K562 (cell line): ENCODE data around the gene ZNF549. TPM values are rescaled to one million over a fixed set of nuclear protein-coding genes. Genes with fewer than 3 reads are reported as not detected.

Experiments used
- CBFA2T2 ChIP-seq: fragments of 450-650 bp; conservative IDR thresholded peaks from 2 replicates; pipeline ENCODE4 v1.6.1; 2017; ENCODE audit warnings: mild to moderate bottlenecking
- FOXK1 ChIP-seq: sonication (generic); formaldehyde crosslinking; IDR thresholded peaks from 2 replicates; pipeline ENCODE4 v1.8.0; 2022; ENCODE audit warnings: missing genetic modification reagents, mild to moderate bottlenecking, borderline replicate concordance
- FOXK2 ChIP-seq, 2 experiments: fragments of 450-650 bp; IDR thresholded peaks in 1 of 2; conservative IDR thresholded peaks in 1 of 2; 2 replicates each; pipeline ENCODE4 v1.6.1; 2016; ENCODE audit warnings: low read depth in 2 of 2, mild to moderate bottlenecking in 1 of 2
- MCM7 ChIP-seq, 2 experiments: fragments of 450-650 bp; IDR thresholded peaks; 2 replicates each; pipeline ENCODE4 v1.6.1; 2016 to 2018
- NFIC ChIP-seq: fragments of 450-650 bp; IDR thresholded peaks from 2 replicates; pipeline ENCODE4 v1.6.1; 2017; ENCODE audit warnings: mild to moderate bottlenecking, inconsistent platforms
- PHF20 ChIP-seq: fragments of 450-650 bp; IDR thresholded peaks from 2 replicates; pipeline ENCODE4 v1.6.1; 2018; ENCODE audit not compliant: partially characterized antibody
- PHF21A ChIP-seq: fragments of 450-650 bp; IDR thresholded peaks from 2 replicates; pipeline ENCODE4 v1.6.1; 2017; ENCODE audit warnings: low read depth, borderline replicate concordance
- POLR2A ChIP-seq: fragments of 450-650 bp; conservative IDR thresholded peaks from 2 replicates; pipeline ENCODE4 v1.6.1; 2016
- RBM34 ChIP-seq: fragments of 200-400 bp; formaldehyde crosslinking; IDR thresholded peaks from 2 replicates; pipeline ENCODE4 v1.6.1; 2018; ENCODE audit warnings: low read length, borderline replicate concordance; ENCODE audit not compliant: insufficient read depth
- SIN3A ChIP-seq, 2 experiments: fragments of 150-350 bp in 1 of 2; IDR thresholded peaks; 2 replicates each; pipeline ENCODE4 v1.6.1; 2011 to 2016; ENCODE audit warnings: borderline replicate concordance in 2 of 2, low read depth in 2 of 2, low read length in 2 of 2, mild to moderate bottlenecking in 2 of 2, moderate library complexity in 2 of 2; ENCODE audit not compliant: control insufficient read depth in 1 of 2
- SUPT5H ChIP-seq: fragments of 450-650 bp; IDR thresholded peaks from 2 replicates; pipeline ENCODE4 v1.6.1; 2016
- ZBTB7A ChIP-seq: IDR thresholded peaks from 2 replicates; pipeline ENCODE4 v1.6.1; 2011; ENCODE audit warnings: low read depth, mild to moderate bottlenecking, low read length, moderate library complexity, borderline replicate concordance; ENCODE audit not compliant: control insufficient read depth
- ZNF165 ChIP-seq: fragments of 250-450 bp; sonication (Bioruptor Pico); IDR thresholded peaks from 2 replicates; pipeline ENCODE4 v1.4.0; 2020; ENCODE audit warnings: borderline replicate concordance
- ZNF79 ChIP-seq: fragments of 250-450 bp; sonication (Bioruptor Pico); IDR thresholded peaks from 2 replicates; pipeline ENCODE4 v1.4.0; 2020; ENCODE audit warnings: low read depth, mild to moderate bottlenecking, moderate library complexity
- polyA plus RNA-seq, 8 experiments: library from polyadenylated mRNA; depleted of rRNA in 4 of 8; stranded (reverse) in 5 of 8; unstranded in 3 of 8; fragments of >200 nt; fragmentation: Nextera tagmentation in 2 of 8; fragmentation: Illumina TruSeq in 1 of 8; extraction: Ambion mirVana in 2 of 8; extraction: Trizol in 1 of 8; gene quantifications; 2 replicates each; pipeline versions ENCODE4 v1.2.1 to v1.2.3, GENCODE V29; 2011 to 2014; ENCODE audit warnings: inconsistent platforms in 1 of 8, missing spikeins in 1 of 8
- total RNA-seq, 7 experiments: library from RNA; depleted of rRNA in 6 of 7; stranded (reverse); fragments of >200 nt in 6 of 7; fragmentation: Illumina TruSeq in 2 of 7; extraction: Trizol in 2 of 7; gene quantifications; 2 replicates each; pipeline versions ENCODE4 v1.2.1 to v1.2.3, GENCODE V29; 2011 to 2021; ENCODE audit warnings: low replicate concordance in 1 of 7
- TF ChIP-seq, protein P1 (sequence below): sonication (generic); formaldehyde crosslinking; IDR thresholded peaks from 2 replicates; pipeline ENCODE4 v1.8.0; 2023; ENCODE audit warnings: missing genetic modification reagents, mild to moderate bottlenecking, borderline replicate concordance
- TF ChIP-seq, protein P2 (sequence below): sonication (generic); formaldehyde crosslinking; IDR thresholded peaks from 2 replicates; pipeline ENCODE4 v1.8.0; 2023; ENCODE audit warnings: mild to moderate bottlenecking, missing genetic modification reagents
- TF ChIP-seq, protein P3 (sequence below): fragments of 250-450 bp; sonication (Bioruptor Pico); IDR thresholded peaks from 2 replicates; pipeline ENCODE4 v1.8.0; 2021; ENCODE audit warnings: borderline replicate concordance, mild to moderate bottlenecking, moderate library complexity; ENCODE audit not compliant: poor library complexity, severe bottlenecking
- TF ChIP-seq, protein P4 (sequence below): fragments of 250-450 bp; sonication (Bioruptor Pico); IDR thresholded peaks from 2 replicates; pipeline ENCODE4 v1.5.0; 2021

The ZNF549 gene
- total and polyA plus RNA-seq, 9 of the 15 experiments (the other 6 are each of a cell fraction or from before 2014, with no cell fraction given): 0.03 to 0.68 (median 0.25) TPM

DNA sequence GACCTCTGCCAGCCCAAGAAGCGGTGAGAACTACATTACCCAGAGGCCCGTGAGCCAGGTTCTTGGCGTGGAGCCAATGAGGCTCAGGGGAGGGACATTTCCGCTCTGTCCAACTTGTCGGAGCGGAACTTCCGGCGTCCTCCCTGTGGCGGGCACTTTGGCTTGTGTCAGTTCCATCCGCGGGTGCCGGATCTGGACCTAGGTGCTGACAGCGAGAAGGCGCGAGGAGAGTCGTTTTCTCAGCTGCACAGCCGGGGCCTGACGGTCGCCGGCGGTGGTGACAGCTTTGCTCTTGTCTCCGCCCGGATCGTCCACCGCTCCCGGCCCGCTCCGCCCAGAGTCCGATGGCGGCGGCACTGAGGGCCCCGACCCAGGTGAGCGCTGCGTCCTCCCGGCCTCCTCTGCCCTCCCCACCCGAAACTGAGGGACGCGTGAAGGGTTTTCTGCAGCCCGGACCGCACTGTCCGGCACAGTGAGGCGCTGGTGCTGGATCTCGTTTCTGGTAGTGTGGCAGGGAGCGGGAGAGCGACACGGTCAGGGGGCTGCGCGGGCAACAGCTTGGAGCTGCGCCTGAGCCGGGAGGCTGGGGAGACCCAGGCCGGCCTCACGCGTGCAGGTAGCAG is 72.7 kb downstream of the ZNF549 start, which contains the start of gene ZNF530 (continued):
- TF ChIP-seq, protein P1, sequence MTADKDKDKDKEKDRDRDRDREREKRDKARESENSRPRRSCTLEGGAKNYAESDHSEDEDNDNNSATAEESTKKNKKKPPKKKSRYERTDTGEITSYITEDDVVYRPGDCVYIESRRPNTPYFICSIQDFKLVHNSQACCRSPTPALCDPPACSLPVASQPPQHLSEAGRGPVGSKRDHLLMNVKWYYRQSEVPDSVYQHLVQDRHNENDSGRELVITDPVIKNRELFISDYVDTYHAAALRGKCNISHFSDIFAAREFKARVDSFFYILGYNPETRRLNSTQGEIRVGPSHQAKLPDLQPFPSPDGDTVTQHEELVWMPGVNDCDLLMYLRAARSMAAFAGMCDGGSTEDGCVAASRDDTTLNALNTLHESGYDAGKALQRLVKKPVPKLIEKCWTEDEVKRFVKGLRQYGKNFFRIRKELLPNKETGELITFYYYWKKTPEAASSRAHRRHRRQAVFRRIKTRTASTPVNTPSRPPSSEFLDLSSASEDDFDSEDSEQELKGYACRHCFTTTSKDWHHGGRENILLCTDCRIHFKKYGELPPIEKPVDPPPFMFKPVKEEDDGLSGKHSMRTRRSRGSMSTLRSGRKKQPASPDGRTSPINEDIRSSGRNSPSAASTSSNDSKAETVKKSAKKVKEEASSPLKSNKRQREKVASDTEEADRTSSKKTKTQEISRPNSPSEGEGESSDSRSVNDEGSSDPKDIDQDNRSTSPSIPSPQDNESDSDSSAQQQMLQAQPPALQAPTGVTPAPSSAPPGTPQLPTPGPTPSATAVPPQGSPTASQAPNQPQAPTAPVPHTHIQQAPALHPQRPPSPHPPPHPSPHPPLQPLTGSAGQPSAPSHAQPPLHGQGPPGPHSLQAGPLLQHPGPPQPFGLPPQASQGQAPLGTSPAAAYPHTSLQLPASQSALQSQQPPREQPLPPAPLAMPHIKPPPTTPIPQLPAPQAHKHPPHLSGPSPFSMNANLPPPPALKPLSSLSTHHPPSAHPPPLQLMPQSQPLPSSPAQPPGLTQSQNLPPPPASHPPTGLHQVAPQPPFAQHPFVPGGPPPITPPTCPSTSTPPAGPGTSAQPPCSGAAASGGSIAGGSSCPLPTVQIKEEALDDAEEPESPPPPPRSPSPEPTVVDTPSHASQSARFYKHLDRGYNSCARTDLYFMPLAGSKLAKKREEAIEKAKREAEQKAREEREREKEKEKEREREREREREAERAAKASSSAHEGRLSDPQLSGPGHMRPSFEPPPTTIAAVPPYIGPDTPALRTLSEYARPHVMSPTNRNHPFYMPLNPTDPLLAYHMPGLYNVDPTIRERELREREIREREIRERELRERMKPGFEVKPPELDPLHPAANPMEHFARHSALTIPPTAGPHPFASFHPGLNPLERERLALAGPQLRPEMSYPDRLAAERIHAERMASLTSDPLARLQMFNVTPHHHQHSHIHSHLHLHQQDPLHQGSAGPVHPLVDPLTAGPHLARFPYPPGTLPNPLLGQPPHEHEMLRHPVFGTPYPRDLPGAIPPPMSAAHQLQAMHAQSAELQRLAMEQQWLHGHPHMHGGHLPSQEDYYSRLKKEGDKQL (CRISPR knock-in tag): no peak
- TF ChIP-seq PHF21A: no peak
- TF ChIP-seq FOXK1: no peak
- TF ChIP-seq POLR2A: peak; percentile 67; the same call in 1 of the 2 replicates
- no peak for TF ChIP-seq ZNF79 (CRISPR knock-in tag)
- peak; percentile 50 for TF ChIP-seq SUPT5H
- no peak for TF ChIP-seq ZNF165 (CRISPR knock-in tag)
- TF ChIP-seq, protein P2, sequence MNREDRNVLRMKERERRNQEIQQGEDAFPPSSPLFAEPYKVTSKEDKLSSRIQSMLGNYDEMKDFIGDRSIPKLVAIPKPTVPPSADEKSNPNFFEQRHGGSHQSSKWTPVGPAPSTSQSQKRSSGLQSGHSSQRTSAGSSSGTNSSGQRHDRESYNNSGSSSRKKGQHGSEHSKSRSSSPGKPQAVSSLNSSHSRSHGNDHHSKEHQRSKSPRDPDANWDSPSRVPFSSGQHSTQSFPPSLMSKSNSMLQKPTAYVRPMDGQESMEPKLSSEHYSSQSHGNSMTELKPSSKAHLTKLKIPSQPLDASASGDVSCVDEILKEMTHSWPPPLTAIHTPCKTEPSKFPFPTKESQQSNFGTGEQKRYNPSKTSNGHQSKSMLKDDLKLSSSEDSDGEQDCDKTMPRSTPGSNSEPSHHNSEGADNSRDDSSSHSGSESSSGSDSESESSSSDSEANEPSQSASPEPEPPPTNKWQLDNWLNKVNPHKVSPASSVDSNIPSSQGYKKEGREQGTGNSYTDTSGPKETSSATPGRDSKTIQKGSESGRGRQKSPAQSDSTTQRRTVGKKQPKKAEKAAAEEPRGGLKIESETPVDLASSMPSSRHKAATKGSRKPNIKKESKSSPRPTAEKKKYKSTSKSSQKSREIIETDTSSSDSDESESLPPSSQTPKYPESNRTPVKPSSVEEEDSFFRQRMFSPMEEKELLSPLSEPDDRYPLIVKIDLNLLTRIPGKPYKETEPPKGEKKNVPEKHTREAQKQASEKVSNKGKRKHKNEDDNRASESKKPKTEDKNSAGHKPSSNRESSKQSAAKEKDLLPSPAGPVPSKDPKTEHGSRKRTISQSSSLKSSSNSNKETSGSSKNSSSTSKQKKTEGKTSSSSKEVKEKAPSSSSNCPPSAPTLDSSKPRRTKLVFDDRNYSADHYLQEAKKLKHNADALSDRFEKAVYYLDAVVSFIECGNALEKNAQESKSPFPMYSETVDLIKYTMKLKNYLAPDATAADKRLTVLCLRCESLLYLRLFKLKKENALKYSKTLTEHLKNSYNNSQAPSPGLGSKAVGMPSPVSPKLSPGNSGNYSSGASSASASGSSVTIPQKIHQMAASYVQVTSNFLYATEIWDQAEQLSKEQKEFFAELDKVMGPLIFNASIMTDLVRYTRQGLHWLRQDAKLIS (CRISPR knock-in tag): no peak
- TF ChIP-seq NFIC: peak; percentile 100
- TF ChIP-seq FOXK2 (conservative IDR thresholded peaks at IDR 0.05 in 1 of 2, IDR thresholded peaks at IDR 0.05 in 1 of 2; ENCODE audit: low read depth in 2 of 2): 0 out of 4 replicates have a peak, but pooled peaks have one; percentile 14 to 25
- no peak for TF ChIP-seq CBFA2T2
- TF ChIP-seq MCM7 (IDR thresholded peaks at IDR 0.05): no peak
- no peak for TF ChIP-seq RBM34
- TF ChIP-seq SIN3A (IDR thresholded peaks at IDR 0.05; ENCODE audit: borderline replicate concordance in 2 of 2, control insufficient read depth in 1 of 2, low read depth in 2 of 2, low read length in 2 of 2): peak; percentile 49 to 82; a peak in 1 of 4 replicates
- peak; percentile 81 for TF ChIP-seq PHF20
- TF ChIP-seq, protein P3, sequence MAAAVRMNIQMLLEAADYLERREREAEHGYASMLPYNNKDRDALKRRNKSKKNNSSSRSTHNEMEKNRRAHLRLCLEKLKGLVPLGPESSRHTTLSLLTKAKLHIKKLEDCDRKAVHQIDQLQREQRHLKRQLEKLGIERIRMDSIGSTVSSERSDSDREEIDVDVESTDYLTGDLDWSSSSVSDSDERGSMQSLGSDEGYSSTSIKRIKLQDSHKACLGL (CRISPR knock-in tag): no peak
- TF ChIP-seq ZBTB7A: no peak
- TF ChIP-seq, protein P4, sequence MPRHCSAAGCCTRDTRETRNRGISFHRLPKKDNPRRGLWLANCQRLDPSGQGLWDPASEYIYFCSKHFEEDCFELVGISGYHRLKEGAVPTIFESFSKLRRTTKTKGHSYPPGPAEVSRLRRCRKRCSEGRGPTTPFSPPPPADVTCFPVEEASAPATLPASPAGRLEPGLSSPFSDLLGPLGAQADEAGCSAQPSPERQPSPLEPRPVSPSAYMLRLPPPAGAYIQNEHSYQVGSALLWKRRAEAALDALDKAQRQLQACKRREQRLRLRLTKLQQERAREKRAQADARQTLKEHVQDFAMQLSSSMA (CRISPR knock-in tag): no peak
